ENCODE measurements around the gene OR5A2.
"Not testable (repeated sequence)": the region's sequence is repeated elsewhere in the genome, so short reads cannot be mapped to it uniquely, and the experiment has no call there.

OR5A2 gene, protein sequence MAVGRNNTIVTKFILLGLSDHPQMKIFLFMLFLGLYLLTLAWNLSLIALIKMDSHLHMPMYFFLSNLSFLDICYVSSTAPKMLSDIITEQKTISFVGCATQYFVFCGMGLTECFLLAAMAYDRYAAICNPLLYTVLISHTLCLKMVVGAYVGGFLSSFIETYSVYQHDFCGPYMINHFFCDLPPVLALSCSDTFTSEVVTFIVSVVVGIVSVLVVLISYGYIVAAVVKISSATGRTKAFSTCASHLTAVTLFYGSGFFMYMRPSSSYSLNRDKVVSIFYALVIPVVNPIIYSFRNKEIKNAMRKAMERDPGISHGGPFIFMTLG

DNA sequence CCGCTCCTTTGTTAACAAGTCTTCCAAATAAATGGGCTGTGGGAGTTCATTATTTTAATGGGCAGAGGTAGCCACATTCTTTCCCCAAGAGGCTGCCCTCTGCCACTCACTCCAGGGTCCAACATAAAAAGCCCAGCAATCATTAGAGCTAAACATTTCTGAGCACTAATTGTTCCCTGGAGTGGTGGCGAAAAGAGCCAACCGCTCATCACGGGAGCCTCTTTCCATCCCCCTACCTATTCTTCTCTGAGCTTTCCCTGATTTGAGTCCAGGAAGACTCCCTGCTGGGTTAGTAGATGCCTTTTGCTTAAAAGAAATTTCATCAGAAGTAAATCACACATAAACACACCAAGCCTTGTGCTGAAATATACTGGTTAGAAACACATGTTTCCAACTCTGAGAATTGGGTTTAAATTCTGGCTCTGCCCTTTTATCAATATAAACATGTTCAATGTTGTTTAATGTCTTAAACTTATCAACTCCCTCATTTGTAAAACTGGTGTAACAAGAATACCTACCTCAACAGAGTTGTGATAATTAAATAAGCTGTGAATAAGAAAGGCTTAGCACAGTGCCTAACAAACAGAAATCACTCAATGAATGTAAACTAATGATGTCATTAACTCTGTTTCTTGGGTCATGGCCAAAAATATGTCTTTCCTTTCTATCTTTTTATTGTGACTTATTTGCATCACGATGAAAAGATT, at the start of gene OR5A2:
TSS of gene OR5A2 (minus strand) at position 53 of the 707 bp plus-strand sequence. CDS start 3,460 bp downstream, outside the sequence.
- DNase-seq, result no peak

DNA sequence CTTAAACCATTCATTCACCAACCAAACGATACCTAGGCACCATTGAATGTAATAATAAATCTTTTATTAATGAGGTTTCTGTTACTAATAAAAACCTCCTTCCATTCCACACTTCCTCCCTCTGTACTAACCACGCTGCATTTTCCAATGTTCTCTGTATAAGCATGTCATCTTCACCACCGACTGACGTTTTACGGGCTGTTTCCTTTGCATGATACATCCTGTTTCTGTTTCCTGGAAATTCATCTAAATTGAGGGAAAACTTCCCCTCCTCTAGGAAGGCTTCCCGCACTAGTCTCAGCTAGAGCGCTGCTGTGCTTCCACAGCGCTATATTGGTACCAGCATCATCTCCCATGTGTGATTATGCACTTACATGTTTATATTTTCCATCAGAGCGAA, 49.0 kb upstream of the OR5A2 start:
- no peak for DNase-seq

DNA sequence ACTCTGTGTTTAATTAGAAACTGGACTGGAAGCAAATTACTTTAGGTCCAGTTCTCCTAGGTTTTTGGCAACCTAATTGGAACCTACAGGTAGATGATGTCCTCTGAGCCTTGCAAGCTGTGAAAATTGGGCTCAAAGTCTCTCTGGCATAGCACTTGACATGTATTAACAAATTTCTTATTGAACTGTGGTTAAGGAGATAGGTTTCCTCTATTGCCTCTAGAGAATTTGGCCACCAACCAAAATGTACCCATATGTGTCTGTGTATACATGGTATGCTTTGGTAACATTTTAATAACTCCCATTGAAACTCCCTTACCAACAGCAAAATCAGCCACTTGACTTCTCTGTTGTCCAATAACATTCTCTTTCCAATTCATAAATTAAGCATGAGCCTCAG, 46.8 kb upstream of the OR5A2 start, which contains the start of gene OR4D10:
TSS of gene OR4D10 (plus strand) at position 301 of the 400 bp plus-strand sequence. CDS start 4,115 bp downstream, outside the sequence.
- no peak for DNase-seq

DNA sequence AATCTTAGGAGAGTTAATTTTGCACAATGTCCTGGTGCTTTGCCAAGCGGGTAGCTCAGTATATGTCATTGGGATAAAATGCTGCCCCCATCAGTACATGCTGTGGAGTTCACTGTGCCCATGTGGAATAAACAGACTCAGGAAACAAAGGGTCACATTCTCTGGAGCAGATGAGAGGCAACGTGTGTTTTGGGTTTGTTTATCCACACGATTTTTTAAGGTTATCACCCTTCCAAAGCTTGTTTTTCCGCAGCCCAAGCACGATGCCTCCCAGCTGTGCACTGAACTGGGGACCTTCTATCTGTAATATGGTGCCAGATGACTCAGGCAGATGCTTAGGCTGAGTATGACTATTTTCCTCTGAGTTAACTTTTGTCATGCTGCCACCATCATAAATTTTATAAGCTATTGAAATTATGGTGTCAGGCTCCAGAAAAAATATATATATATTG, 37.0 kb upstream of the OR5A2 start:
- no peak for DNase-seq

DNA sequence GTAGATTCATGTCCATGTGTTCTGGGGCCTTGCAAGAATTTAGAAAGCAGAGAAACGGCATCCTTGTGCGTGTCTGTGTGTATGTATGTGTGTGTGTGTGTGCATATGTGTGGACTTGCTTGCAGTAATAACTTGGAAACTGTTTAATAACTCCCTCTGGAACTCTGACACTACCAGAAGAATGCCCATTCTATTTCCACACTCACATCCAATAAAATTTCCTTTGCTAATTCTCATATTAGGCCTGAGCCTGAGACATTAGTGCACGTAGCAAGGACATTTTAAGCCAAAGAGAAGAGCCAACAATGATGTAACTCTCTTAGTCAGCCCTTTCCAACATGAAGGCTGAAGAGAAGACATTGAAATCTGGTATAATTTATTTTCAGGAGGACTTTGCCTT, 33.7 kb upstream of the OR5A2 start:
- no peak for DNase-seq

DNA sequence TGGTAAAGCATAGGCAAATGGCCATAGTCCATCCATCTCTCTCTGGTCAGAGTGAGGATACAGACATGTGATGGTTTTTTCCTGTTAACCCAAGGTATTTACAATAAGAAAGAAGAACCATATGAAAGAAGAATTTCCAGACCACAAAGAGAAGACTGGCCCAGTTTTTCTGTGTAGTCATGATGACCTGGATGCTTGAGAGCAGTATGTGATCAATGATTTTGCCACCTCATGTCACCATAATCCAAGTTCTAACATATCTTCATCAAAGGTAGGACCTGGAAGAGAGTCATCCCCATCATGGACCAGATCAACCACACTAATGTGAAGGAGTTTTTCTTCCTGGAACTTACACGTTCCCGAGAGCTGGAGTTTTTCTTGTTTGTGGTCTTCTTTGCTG, 30.4 kb upstream of the OR5A2 start, which contains the start of gene OR4D6:
TSS of gene OR4D6 (plus strand) at position 301 of the 400 bp plus-strand sequence. CDS start at position 301, 0 bp downstream.
- no peak for DNase-seq

DNA sequence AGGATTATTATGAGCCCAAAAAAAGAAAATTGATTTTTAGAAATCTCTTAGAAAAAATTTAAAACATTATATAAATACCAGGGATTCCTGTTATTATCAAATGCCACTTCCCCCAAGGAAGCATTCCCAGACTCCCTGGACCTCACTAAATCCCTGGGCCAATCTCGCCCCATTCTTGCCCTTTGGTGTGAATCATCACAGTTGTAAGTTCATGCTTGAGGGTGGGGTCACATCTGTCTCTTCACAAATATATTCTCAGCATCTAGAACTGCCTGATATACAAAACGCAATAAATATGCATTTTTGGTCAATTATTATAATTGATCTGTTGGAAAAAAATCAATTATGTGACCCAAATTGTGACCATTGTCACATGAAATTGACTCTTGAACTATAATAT, 22.3 kb upstream of the OR5A2 start:
- no peak for DNase-seq

DNA sequence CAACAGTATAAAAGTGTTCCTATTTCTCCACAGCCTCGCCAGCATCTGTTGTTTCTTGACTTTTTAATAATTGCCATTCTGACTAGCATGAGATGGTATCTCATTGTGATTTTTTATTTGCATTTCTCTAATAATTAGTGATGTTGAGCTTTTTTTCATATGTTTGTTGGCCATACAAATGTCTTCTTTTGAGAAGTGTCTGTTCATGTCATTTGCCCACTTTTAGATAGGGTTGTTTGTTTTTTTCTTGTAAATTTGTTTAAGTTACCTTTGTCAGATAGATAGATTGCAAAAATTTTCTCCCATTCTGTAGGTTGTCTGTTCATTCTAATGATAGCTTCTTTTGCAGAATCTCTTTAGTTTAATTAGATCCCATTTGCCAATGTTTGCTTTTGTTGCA, 19.4 kb upstream of the OR5A2 start:
- not testable (repeated sequence) for DNase-seq

DNA sequence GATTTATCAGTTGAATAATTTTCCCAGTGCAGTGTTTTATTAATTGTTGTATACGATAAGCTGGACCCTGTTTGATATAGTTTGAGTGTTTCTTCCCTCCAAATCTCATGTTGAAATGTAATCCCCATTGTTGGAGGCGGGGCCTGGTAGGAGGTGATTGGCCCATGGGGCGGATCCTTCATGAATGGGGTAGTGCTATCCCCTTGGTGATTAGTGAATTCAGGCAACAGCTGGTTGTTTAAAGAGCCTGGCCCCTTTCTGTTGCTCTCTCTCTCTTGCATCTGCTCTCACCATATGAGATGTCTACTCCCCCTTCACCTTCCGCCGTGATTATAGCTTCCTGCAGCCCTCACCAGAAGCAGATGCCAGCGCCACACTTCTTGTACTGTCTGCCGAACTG, 11.6 kb upstream of the OR5A2 start:
- DNase-seq, result no peak

DNA sequence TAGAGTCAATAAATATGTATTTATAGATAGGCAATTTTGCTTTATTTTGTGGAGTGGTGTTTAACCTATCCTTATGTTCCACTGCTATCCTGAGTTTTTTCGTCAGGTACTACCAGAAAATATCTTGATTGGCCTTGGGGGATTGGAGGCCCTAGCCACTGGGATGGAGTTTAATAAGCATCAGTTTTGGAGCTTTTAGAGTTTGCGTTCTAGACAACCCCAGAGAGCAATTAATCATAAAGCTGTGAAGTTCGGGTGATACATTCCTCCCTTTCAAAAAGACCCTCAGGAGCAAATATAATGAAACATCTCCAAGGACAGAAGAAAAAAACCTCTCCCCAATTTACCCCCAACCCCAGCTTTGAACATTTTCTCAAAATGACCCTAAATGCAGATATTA, 10.0 kb upstream of the OR5A2 start, which contains the start of gene OR5A1:
TSS of gene OR5A1 (plus strand) at position 301 of the 400 bp plus-strand sequence. CDS start 6,700 bp downstream, outside the sequence.
- DNase-seq, result no peak

DNA sequence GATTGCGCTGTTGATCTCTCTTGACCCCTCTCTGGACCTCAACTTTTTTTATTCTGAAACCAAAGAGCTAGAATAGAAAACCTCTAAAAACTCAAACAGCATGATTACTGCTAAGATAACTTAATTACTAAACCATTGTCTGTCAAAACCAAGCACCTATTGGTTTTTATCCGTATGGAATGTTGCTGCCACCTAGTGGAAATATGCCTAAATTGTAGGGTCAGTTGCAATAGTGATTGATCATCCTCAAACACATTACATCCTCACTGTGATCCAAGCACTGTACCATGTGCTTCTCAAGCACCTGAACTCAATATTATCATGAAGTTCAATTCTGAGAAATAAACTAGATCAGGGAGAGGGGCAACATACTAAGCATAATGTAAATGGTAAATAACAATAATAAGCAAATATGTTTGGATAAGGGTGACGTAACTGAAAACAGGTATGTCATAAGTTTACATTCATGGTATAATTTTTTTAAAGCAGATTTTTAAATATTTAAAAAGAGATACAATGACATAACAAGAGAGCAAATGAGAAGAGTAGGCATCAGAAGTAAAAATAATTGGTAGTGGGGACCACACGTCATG, 3.8 kb upstream of the OR5A2 start:
- DNase-seq, result peak; percentile 57 to 76

DNA sequence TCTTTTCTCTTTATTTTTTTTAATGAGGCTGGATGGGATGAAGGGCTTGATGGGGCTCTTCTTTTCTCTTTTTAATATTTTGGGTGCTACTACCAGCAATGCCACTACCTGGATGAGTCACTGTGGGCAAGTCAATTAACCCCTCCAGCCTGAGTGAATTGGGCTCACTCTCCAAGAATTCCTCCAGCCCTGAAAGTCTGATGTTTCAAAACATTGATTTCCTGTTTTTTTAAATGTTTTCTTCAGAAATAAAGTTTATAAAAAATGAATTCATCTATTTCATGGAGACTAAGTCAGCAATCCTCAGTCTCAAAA, 812 bp upstream of the OR5A2 start:
- no peak for DNase-seq

DNA sequence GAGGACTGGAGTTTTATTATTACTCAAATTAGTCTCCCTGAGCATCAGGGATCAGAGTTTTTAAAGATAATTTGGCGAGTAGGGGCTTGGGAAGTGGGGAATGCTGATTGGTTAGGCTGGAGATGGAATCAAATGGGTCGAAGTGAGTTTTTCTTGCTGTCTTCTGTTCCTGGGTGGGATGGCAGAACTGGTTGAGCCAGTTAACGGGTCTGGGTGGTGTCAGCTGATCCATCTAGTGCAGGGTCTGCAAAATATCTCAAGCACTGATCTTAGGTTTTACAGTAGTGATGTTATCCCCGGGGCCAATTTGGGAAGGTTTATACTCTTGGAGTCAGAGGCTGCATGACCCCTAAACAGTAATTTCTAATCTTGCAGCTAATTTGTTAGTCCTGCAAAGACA, 1.1 kb downstream of the OR5A2 start:
- DNase-seq, result no peak

DNA sequence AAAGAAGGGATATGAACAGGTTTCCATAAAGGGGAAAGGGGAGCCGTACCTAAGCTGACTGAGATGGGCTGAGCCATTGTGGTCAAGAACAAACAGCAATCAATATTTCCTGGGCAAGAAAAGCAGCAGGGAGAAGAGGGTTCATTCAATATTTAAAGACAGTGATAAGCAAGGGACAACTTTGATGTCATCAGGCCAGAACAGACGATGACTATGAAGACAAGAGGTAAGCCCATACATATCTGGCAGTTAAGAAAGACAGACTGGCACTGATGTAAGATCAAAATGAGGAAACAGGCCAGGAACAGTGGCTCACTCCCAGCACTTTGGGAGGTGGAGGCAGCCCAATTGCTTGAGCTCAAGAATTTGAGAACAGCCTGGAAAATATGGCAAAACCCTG, 2.4 kb downstream of the OR5A2 start:
- DNase-seq, result no peak

DNA sequence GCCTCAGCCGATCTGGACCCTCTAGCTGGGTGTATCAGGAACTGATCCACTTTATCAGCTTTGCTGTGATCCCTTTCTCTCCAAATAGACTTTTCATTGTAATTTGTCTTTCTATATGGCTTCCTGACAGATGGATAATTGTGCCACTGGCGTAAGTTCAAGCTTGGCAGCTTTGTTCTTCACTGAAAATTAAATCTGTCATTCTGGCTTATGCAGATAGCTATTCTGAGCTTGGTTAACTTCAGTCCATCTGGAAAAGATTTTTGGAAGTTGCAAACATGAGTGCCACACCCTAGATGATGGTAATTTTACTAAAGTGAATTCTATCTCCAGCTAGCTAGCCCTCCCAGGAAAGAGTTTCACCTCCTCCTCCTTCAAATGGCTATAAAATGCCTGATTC, 8.1 kb downstream of the OR5A2 start:
- no peak for DNase-seq

DNA sequence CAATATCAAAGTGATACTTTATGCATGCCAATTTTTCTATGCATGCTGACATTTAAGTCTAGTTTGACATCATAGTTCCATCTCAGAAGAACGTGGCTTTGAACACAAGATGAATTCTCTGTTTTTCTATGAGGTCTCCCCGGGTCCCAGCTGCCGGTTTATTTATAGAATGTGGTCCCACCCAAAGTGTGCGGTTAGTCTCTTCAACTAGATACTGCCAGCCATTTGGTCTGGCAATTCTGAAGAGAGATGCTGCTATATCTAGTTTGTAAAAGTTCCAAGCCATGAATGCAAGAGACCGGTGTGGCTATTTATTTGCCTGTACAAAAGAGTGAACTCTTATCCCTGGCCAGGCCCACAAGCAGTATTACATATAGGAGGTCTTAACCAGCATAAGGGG, 9.2 kb downstream of the OR5A2 start:
- DNase-seq, result no peak

DNA sequence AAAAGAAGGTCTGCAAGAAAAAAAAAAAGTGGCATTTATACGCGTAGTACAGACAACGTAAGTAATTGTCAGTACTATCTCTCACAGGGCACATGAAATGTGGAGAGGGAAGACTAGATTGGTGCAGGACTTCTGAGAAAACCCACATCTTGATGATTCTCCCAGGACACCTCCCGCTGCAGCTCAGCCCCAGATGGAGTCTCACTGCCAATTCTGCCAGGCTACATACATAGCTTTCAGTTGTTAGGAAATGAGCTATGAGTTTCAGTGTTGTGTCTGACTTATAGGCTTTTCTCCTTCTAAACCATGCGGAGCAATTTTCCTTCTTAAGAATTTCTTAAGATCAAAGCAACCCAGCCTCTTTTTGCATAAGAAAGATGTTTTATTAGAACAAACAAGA, 9.6 kb downstream of the OR5A2 start:
- no peak for DNase-seq

DNA sequence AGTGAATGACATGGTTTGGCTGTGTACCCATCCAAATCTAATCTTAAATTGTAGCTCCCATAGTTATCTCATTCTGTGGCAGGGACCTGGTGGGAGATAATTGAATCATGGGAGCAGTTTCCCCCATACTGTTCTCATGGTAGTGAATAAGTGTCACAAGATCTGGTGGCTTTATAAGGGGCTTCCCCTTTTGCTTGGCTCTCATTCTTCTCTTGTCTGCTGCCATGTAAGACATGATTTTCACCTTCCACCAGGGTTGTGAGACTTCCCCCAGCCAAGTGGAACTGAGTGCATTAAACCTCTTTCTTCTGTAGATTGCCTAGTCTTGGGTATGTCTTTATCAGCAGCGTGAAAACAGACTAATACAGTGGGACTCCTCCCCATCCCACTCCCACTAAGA, 11.1 kb downstream of the OR5A2 start:
- DNase-seq, result peak in 1 of 2 experiments; percentile 19

DNA sequence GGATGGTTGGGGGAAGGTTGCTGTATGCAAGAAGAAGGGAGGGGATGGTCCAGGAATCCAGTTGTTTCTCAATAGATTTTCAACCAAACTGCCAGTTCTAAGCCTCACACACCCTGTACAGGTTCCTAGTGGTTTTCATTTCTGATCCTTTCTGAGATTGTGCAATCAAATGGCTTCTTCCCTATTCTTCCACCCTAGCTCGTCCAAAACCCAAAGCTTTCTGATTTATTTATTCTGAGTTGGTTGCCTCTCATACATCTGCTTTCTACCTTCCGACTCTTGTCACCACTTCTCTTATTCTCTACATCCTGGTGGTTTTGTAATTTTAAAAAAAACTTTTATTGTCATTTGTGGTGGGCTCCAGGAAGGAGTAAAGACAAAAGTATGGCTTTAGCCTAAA, 12.6 kb downstream of the OR5A2 start:
- DNase-seq, result peak; percentile 93 to 94

DNA sequence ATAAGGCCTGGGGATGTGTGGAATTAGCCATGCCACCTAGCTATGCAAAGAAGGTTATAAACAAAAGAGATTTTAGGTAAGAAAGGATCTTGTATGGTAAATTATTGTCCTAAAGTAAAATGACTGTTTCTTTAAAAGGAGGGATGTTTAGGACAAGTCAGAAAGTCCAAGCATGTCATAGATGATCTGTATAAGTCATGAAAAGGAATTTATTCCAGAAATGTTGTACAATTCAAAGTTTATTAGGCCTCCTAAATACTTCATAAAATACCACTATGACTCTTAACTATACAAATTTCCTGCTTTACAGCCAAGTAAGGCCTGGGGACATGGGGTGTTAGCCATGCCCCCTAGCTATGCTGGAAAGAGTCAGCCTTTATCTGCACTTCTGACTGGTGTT, 22.7 kb downstream of the OR5A2 start:
- peak in 1 of 2 experiments; percentile 3 for DNase-seq

DNA sequence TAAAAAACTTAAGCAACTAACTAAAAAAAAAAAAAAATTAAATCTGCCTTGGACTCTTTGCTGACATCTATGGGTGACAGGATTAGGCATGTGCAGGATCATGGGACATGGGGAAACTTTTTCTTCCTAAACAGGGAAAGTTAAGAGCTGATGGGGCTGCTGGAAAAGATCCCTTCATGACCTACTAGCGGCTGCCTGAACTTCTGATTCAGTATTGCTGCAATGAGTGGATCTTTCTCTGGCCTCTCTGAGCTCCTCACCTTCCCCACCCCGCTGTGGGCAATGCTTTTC, 25.0 kb downstream of the OR5A2 start:
- DNase-seq, result no peak

DNA sequence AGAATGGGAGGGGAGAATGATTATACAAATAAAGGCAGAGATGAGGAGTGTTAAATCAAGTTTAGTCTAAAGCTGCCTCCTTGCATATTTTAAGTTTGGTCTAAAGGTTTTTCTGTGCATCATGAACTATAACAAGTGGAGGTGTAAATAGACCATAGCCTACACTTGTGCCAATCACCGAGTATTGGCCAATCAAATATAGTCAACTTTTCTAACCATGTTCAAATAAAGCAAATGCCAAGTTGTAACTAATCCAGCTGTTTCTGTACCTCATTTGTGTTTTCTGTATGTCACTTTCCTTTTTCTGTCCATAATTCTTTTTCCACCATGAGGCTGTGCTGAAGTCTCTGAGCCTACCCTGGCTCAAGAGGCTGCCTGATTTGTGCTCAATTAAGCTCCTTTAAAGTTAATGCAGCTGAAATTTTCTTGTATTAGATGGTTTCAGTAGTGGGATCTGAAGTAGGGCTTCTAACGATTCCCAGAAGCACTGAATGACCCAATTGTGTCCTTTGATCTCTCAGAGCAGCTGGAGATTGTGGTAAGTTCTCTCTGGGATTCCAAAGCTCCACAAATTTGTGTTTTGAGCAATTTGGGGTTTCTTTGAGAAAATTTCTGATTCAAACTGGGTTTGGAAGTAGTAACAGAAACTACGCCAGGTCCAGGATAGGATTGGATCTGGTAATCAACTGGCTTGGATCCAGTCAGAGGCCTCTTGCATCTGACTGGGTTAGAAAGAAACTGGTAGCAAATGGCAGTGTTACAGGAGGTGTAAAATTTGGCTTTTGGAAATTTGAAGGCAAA, 25.6 kb downstream of the OR5A2 start:
- DNase-seq, result no peak

DNA sequence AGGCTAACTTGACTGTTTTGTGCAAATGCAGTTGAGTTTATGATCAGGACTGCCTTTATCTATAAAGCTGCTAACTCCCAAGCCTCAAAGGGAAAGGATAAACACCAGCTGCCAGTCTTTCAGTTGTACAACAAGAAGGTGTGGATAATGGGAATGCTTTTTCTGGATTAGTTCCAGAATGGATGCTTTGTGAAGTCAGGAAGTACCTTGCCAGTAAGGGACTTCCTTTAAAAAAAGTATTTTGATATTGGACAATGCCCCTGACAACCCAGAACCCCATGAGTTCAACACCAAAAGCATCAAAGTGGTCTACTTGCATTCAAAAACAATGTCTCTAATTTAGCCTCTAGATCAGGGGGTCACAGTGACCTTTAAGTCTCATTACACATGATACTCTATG, 32.0 kb downstream of the OR5A2 start:
- no peak for DNase-seq

All from Kasumi-1 (cell line).